GM19238 (cell line): ENCODE data around the gene ZNF669.

ENCODE experiments used
- DNase-seq: peaks from one replicate; pipeline ENCODE4 v3.0.0; 2011; ENCODE audit warnings: low spot score; ENCODE audit not compliant: insufficient read length

ZNF669 gene

DNA sequence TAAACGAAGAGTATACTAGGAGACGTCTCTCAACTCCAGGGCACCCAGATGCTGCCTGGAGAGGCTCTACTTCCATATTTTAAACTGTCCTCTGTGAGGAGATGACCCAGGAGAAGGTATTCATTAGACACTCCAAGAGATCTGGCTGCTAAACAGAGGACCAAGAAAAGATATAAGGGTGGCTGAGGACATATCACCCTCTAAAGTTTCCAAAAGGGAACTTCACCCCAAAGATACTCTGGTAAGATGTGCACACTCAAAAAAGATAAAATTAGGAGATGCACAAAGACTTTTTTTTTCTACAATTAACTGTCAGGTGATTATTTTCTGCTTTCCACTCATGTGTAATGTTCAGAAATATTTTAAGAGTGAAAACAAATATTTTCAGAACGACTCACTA, 26.9 kb downstream of the ZNF669 start:
- DNase-seq, result no peak

DNA sequence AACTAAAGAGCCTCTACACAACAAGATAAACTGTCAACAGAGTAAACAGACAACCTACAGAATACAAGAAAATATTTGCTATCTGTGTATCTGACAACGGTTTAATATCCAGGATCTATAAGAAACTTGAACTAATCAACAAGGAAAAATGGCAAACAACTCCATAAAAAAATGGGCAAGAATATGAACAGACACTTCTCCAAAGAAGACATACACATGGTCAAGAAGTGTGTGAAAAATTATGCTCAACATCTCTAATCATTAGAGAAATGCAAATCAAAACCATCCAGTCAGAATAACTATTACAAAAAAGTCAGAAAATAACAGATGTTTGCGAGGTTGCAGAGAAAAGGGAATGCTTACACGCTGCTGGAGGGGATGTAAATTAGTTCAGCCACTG, 33.5 kb downstream of the ZNF669 start:
- no peak for DNase-seq

DNA sequence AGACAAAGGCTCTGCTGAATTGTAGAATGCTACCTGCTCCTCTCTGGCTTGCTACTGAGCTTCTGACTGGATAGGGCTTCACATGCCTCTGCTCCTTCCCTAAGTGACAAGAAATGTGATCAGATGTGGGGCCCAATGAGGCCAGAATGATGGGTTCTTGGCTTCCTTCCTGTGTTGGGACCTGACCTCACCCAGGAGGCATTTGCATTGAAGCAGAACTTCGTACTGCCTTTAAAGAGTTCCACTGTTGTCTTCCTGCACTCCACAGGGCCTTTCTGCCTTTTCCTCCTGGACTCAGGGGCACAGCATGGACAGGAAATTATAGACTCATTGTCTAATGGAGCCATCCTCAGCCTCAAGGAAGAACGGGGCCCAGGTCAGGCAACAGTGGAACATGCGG, 39.9 kb downstream of the ZNF669 start:
- DNase-seq, result no peak

DNA sequence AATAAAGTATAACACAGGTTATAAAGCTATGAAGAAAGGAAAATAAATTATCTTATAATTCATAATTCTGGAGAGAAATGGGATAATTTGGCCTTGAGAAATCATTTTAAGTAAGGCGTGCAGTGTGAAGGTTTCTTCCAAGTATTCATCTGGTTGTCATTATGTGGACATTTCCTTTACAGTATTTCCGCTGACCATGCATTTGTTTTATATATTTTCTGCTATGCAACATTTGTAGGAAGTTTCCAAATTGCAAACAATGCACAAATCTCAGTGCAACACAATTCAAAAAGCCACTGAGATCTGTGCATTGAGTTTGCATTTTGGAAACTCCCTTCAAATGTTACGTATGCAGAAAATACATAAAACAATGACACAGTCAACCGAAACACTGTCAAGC, 43.4 kb downstream of the ZNF669 start:
- no peak for DNase-seq

DNA sequence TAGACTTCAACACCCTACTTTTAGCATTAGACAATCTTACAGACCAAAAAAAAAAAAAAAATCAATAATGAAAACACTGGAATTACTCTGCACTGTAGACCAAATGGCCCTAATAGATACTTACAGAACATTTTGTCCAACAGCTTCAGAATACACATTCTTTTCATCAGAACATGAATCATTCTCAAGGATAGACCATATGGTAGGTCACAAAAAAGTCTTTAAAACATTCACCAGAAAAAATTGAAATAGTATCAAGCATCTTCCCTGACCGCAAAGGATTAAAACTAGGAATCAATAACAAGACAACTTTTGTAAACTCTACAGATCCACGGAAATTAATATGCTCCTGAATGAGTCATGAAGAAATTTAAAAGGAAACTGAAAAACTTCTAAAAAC, 48.1 kb downstream of the ZNF669 start:
- no peak for DNase-seq

DNA sequence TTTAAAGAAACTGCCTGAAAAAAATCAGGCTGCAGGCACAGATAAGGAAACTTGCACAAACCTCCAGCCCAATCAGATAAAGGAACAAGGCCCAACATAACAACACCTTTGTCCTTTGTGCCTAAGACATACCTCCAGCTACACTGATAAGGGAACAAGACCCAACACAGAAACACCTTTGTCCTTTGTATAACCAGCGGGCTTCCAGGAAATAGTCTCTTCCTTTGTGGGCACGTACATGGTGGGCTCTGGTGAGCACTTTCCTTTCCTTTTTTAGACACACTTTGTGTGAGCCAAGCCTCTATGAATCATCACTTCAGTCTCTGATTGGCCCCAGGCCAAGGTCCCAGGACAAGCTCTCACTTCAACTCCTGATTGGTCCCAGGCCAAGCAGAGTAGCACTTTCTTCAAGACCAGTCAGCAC, 49.2 kb downstream of the ZNF669 start:
- no peak for DNase-seq
